Lower leg skin (tissue), 4 donors: ENCODE measurements around the gene ZNF593. TPM values are rescaled to one million over a fixed set of nuclear protein-coding genes. Genes with fewer than 3 reads are reported as not detected.

Experiments used
- DNase-seq, 2 donors: peaks; one replicate each; pipeline ENCODE4 v3.0.0-alpha.2; 2019; ENCODE audit warnings: low spot score in 2 of 2
- H3K4me3 ChIP-seq: fragments of 200-600 bp; sonication (generic); 2 replicates; pipeline ENCODE4 v1.5.1; 2017; ENCODE audit warnings: mild to moderate bottlenecking, low read depth; ENCODE audit not compliant: poor library complexity, severe bottlenecking
- CTCF ChIP-seq, 3 donors: fragments of 450-650 bp; IDR thresholded peaks; one replicate each; pipeline ENCODE4 v1.5.1; 2016; ENCODE audit warnings: antibody characterized with exemption in 3 of 3, mild to moderate bottlenecking in 3 of 3, moderate library complexity in 2 of 3
- POLR2A ChIP-seq, 2 donors: fragments of 450-650 bp; IDR thresholded peaks; one replicate each; pipeline ENCODE4 v1.6.1; 2016 to 2017; ENCODE audit warnings: antibody characterized with exemption in 2 of 2, mild to moderate bottlenecking in 1 of 2, moderate library complexity in 1 of 2
- WGBS, 2 donors: methylation state at CpG; one replicate each; pipeline ENCODE4 v1.1.5; 2018; 5-methylcytosine and 5-hydroxymethylcytosine counted together
- intact Hi-C: fragments of 100-400 bp; cut with DNase I; formaldehyde crosslinking; loops from one replicate; pipeline ENCODE4 v1.15.0; 2023; ENCODE audit warnings: low total_unique reads
- total RNA-seq, 4 donors: library from RNA; depleted of rRNA; stranded (reverse); fragments of >200 nt; gene quantifications; one replicate each; pipeline ENCODE4 v1.1.0, GENCODE V29; 2016

ZNF593 gene
- total RNA-seq, 4 donors from 2014 or later = 17.4 to 49.3 (median 31.4) TPM

- DNase-seq = no peak
- H3K4me3 ChIP-seq = no peak within 1 kb of the TSS
- TF ChIP-seq CTCF (IDR thresholded peaks at IDR 0.05) = no peak
- no peak for TF ChIP-seq POLR2A (IDR thresholded peaks at IDR 0.05)
- WGBS, 2 donors = 90 to 93% methylated on average over 34 of the region's 34 CpGs
- intact Hi-C loops = loop anchor here (10.0 kb wide), 1 partner anchor 153 kb away; no protein-coding TSS in a partner anchor
Observed at GRCh38 chr1:26171084-26172072, 1.7 kb downstream of the ZNF593 start, which contains the start of gene ZNF593OS. Gene ZNF593OS, minus strand, starts transcription at chr1:26171832. Its CDS starts 171 bp downstream, at chr1:26171661.

GRCh38 chr1:26175346-26175745 is 5.6 kb downstream of the ZNF593 start:
- intact Hi-C loops = loop anchor here (10.0 kb wide), 1 partner anchor 149 kb away; no protein-coding TSS in a partner anchor
- H3K4me3 ChIP-seq = no peak overlapping the region
- no peak for TF ChIP-seq CTCF (IDR thresholded peaks at IDR 0.05)
- TF ChIP-seq POLR2A (IDR thresholded peaks at IDR 0.05) = no peak
- WGBS, 2 donors = 90 to 94% methylated on average over 7 to 8 of the region's 8 CpGs
- DNase-seq = no peak

GRCh38 chr1:26177182-26177684 is 7.5 kb downstream of the ZNF593 start, which contains the start of gene CNKSR1:
Gene CNKSR1, plus strand, starts transcription at chr1:26177491. Its CDS starts 57 bp downstream, at chr1:26177548.
- intact Hi-C loops = loop anchor here (10.0 kb wide), 1 partner anchor 148 kb away; no protein-coding TSS in a partner anchor

GRCh38 chr1:26180010-26180506 is 10.3 kb downstream of the ZNF593 start:
- intact Hi-C loops = no loop called here

More at GRCh38 chr1:26177182-26177684, 7.5 kb downstream of the ZNF593 start, which contains the start of gene CNKSR1:
- no peak for TF ChIP-seq POLR2A (IDR thresholded peaks at IDR 0.05)
- TF ChIP-seq CTCF (IDR thresholded peaks at IDR 0.05) = no peak
- WGBS, 2 donors = 35 to 52% methylated on average over 18 to 19 of the region's 21 CpGs
- no peak for DNase-seq
- H3K4me3 ChIP-seq = no peak within 1 kb of the TSS

More at GRCh38 chr1:26180010-26180506, 10.3 kb downstream of the ZNF593 start:
- no peak for TF ChIP-seq CTCF (IDR thresholded peaks at IDR 0.05)
- no peak for TF ChIP-seq POLR2A (IDR thresholded peaks at IDR 0.05)
- WGBS, 2 donors = 80 to 85% methylated on average over 4 of the region's 4 CpGs
- DNase-seq = no peak
- H3K4me3 ChIP-seq = no peak overlapping the region
